Small intestine (tissue), 7 donors: ENCODE data around the gene ADAT3. TPM values are rescaled to one million over a fixed set of nuclear protein-coding genes. Genes with fewer than 3 reads are reported as not detected.

Experiments
- DNase-seq, 2 donors: peaks; one replicate each; pipeline versions ENCODE4 v3.0.0 to v3.0.0-alpha.2; 2013
- FAIRE-seq: peaks from 2 replicates; lab custom pipeline; 2012; peaks lifted over from hg19 to GRCh38; lab: Jason Lieb, UNC
- H3K27ac ChIP-seq, 3 donors: one replicate each; pipeline ENCODE4 v1.5.1; 2013; ENCODE audit warnings: low read length in 2 of 3, mild to moderate bottlenecking in 2 of 3, control low read depth in 1 of 3, inconsistent platforms in 1 of 3, low read depth in 1 of 3, moderate library complexity in 1 of 3
- H3K27me3 ChIP-seq, 3 donors: one replicate each; pipeline ENCODE4 v1.6.1; 2013; ENCODE audit warnings: low read length in 3 of 3, inconsistent platforms in 1 of 3; ENCODE audit not compliant: control insufficient read depth in 3 of 3, insufficient read depth in 3 of 3
- H3K36me3 ChIP-seq, 3 donors: one replicate each; pipeline ENCODE4 v1.6.1; 2013; ENCODE audit warnings: low read length in 3 of 3, inconsistent platforms in 1 of 3, low read depth in 1 of 3, mild to moderate bottlenecking in 1 of 3, moderate library complexity in 1 of 3; ENCODE audit not compliant: control insufficient read depth in 3 of 3, insufficient read depth in 2 of 3
- H3K4me1 ChIP-seq, 3 donors: one replicate each; pipeline ENCODE4 v1.6.1; 2013; ENCODE audit warnings: low read length in 2 of 3, inconsistent platforms in 1 of 3, low read depth in 1 of 3, mild to moderate bottlenecking in 1 of 3, moderate library complexity in 1 of 3; ENCODE audit not compliant: control insufficient read depth in 3 of 3, insufficient read depth in 2 of 3
- H3K4me3 ChIP-seq, 3 donors: one replicate each; pipeline ENCODE4 v1.5.1; 2013; ENCODE audit warnings: low read length in 3 of 3, control low read depth in 1 of 3, inconsistent platforms in 1 of 3, low read depth in 1 of 3, mild to moderate bottlenecking in 1 of 3, moderate library complexity in 1 of 3
- H3K9me3 ChIP-seq, 2 donors: one replicate each; pipeline ENCODE4 v1.6.1; 2013; ENCODE audit warnings: low read depth in 1 of 2, low read length in 1 of 2; ENCODE audit not compliant: control insufficient read depth in 2 of 2, insufficient read depth in 1 of 2
- WGBS, 3 donors: extraction: QIAGEN DNeasy Blood & Tissue Kit; methylation state at CpG; one replicate each; pipeline ENCODE4 v1.1.7; 2013; 5-methylcytosine and 5-hydroxymethylcytosine counted together
- polyA plus RNA-seq, 4 donors: library from polyadenylated mRNA; stranded (reverse) in 3 of 4; unstranded in 1 of 4; fragments of 200-250 nt in 3 of 4; fragments of 120-200 nt in 1 of 4; gene quantifications; one replicate each; pipeline versions ENCODE4 v1.2.1 to v1.2.3, GENCODE V29; 2013
- donor health status: healthy with polysubstance abuse.
- donor health status: control.
- donor health status: control.
- donor health status: Bipolar disorder and iron deficiency.
- donor health status: healthy.

The ADAT3 gene
- polyA plus RNA-seq, 4 donors, result 4.7 to 38.1 (median 23.1) TPM

- Histone ChIP-seq H3K36me3 (peaks cover 8 to 52% (median 13%) of the 10 kb centered on the region in 3 donors), H3K9me3 (peaks cover 0 to 4% of the 10 kb centered on the region in 2 donors), H3K27ac (no peak overlapping the region), H3K4me1 (peaks cover 0 to 12% (median 0%) of the 10 kb centered on the region in 3 donors), H3K27me3 (no peaks in the 10 kb centered on the region), H3K4me3 (no peak overlapping the region)
- no peak for FAIRE-seq
- no peak for DNase-seq
- WGBS, 3 donors, result 90 to 92% (median 91%) methylated on average over 16 of the region's 16 CpGs
Observed at GRCh38 chr19:1925544-1925943, 20.3 kb downstream of the ADAT3 start.

GRCh38 chr19:1929021-1929742 is 24.0 kb downstream of the ADAT3 start:
- 4 to 11% (median 5%) methylated on average over 40 to 42 of the region's 42 CpGs for WGBS, 3 donors
- Histone ChIP-seq H3K36me3 (peaks cover 6 to 17% (median 6%) of the 10 kb centered on the region in 3 donors), H3K27me3 (no peaks in the 10 kb centered on the region), H3K27ac (peak overlapping the region in 2 of 3 donors; percentile 66 to 77), H3K4me1 (peaks cover 0 to 12% (median 0%) of the 10 kb centered on the region in 3 donors), H3K9me3 (peaks cover 0 to 9% of the 10 kb centered on the region in 2 donors), H3K4me3 (peak overlapping the region in 2 of 3 donors; percentile 44 to 51)
- DNase-seq (peak; percentile 86 to 91), FAIRE-seq (no peak)

GRCh38 chr19:1931445-1931844 is 26.2 kb downstream of the ADAT3 start:
- no peak for DNase-seq
- no peaks in the 10 kb centered on the region for H3K27me3 ChIP-seq
- FAIRE-seq, result no peak
- H3K36me3 ChIP-seq, result no peaks in the 10 kb centered on the region
- WGBS, 3 donors, result 85 to 100% (median 93%) methylated on average over 1 of the region's 1 CpG
- peaks cover 0 to 19% of the 10 kb centered on the region in 2 donors for H3K9me3 ChIP-seq
- no peak overlapping the region for H3K4me3 ChIP-seq
- H3K27ac ChIP-seq, result no peak overlapping the region
- peaks cover 0 to 12% (median 0%) of the 10 kb centered on the region in 3 donors for H3K4me1 ChIP-seq

GRCh38 chr19:1932395-1932794 is 27.2 kb downstream of the ADAT3 start:
- H3K9me3 ChIP-seq, result peaks cover 0 to 19% of the 10 kb centered on the region in 2 donors
- FAIRE-seq, result no peak
- peaks cover 0 to 12% (median 0%) of the 10 kb centered on the region in 3 donors for H3K4me1 ChIP-seq
- no peak for DNase-seq
- no peaks in the 10 kb centered on the region for H3K27me3 ChIP-seq
- no peak overlapping the region for H3K4me3 ChIP-seq
- H3K27ac ChIP-seq, result no peak overlapping the region
- WGBS, 3 donors, result 86 to 91% (median 88%) methylated on average over 8 of the region's 8 CpGs
- no peaks in the 10 kb centered on the region for H3K36me3 ChIP-seq

GRCh38 chr19:1933244-1933643 is 28.0 kb downstream of the ADAT3 start:
- no peak overlapping the region for H3K27ac ChIP-seq
- no peaks in the 10 kb centered on the region for H3K27me3 ChIP-seq
- H3K36me3 ChIP-seq, result no peaks in the 10 kb centered on the region
- peaks cover 0 to 12% (median 0%) of the 10 kb centered on the region in 3 donors for H3K4me1 ChIP-seq
- H3K4me3 ChIP-seq, result no peak overlapping the region
- FAIRE-seq (no peak), DNase-seq (no peak)
- H3K9me3 ChIP-seq, result peaks cover 0 to 19% of the 10 kb centered on the region in 2 donors
- WGBS, 3 donors, result 69 to 72% (median 70%) methylated on average over 7 of the region's 7 CpGs

- Histone ChIP-seq H3K4me1 (peaks cover 0 to 11% (median 0%) of the 10 kb centered on the region in 3 donors), H3K27me3 (no peaks in the 10 kb centered on the region), H3K27ac (no peak overlapping the region), H3K4me3 (no peak overlapping the region), H3K9me3 (peaks cover 0 to 19% of the 10 kb centered on the region in 2 donors), H3K36me3 (no peaks in the 10 kb centered on the region)
- FAIRE-seq (no peak), DNase-seq (no peak)
- WGBS, 3 donors, result 87 to 90% (median 89%) methylated on average over 8 of the region's 8 CpGs
Observed at GRCh38 chr19:1933942-1934341, 28.7 kb downstream of the ADAT3 start.

GRCh38 chr19:1935484-1936208 is 30.4 kb downstream of the ADAT3 start:
- Histone ChIP-seq H3K36me3 (no peaks in the 10 kb centered on the region), H3K27ac (no peak overlapping the region), H3K4me1 (peaks cover 0 to 8% (median 3%) of the 10 kb centered on the region in 3 donors), H3K4me3 (no peak overlapping the region), H3K9me3 (peaks cover 0 to 19% of the 10 kb centered on the region in 2 donors), H3K27me3 (no peaks in the 10 kb centered on the region)
- peak in 1 of 2 donors; percentile 50 for DNase-seq
- WGBS, 3 donors, result 56 to 72% (median 65%) methylated on average over 11 of the region's 11 CpGs
- FAIRE-seq, result no peak

GRCh38 chr19:1936430-1936829 is 31.2 kb downstream of the ADAT3 start:
- WGBS, 3 donors, result 83 to 93% (median 92%) methylated on average over 3 of the region's 3 CpGs
- Histone ChIP-seq H3K9me3 (peaks cover 0 to 19% of the 10 kb centered on the region in 2 donors), H3K4me3 (no peak overlapping the region), H3K27me3 (no peaks in the 10 kb centered on the region), H3K36me3 (no peaks in the 10 kb centered on the region), H3K27ac (no peak overlapping the region), H3K4me1 (peaks cover 0 to 8% (median 3%) of the 10 kb centered on the region in 3 donors)
- no peak for DNase-seq
- FAIRE-seq, result no peak
